ENCODE measurements around the gene EPHB6.

EPHB6 gene

DNA sequence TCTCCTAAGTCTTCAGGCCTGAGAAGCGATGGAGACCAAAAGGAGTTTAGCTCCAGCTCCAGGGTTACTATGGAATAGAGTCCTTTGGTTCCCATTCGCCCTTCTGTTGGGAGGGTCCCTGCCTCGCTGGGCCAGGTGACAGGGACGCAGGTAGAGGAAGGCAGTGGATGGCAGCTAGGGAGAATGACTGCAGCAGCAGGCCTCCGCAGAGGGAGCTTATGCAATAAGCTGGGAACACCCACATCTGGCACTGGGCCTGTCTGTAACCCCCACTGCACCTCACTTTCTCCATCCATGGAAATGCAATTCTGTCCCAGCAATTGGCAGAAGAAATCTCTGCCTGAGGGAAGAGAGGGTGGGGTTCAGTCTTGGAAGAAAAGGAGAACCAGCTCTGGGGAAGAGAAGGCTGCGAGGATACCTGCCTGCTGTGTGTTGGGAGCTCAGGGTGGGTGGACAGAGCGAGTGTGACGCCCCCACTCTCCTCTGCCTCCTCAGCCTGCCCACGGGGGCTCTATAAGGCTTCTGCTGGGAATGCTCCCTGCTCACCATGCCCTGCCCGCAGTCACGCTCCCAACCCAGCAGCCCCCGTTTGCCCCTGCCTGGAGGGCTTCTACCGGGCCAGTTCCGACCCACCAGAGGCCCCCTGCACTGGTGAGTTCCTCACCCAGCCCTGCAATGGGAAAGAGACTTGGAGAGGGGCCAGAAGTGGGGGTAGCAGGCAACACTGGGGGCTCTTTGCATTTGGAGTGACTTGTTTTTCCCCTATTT, 10.3 kb downstream of the EPHB6 start:
- FAIRE-seq, result no peak
- TF ChIP-seq TAF1 (IDR thresholded peaks at IDR 0.05; ENCODE audit: low read depth, low read length) (no peak), POLR2AphosphoS5 (IDR thresholded peaks at IDR 0.05; ENCODE audit: low read depth, low read length) (no peak), POLR2A (IDR thresholded peaks at IDR 0.05; ENCODE audit: low read depth, low read length) (no peak), POU2F2 (IDR thresholded peaks at IDR 0.05; ENCODE audit: low read depth, low read length) (no peak), PAX5 (IDR thresholded peaks at IDR 0.05; ENCODE audit: insufficient read depth, low read length, severe bottlenecking) (no peak), SPI1 (IDR thresholded peaks at IDR 0.05; ENCODE audit: low read depth, low read length) (no peak)

DNA sequence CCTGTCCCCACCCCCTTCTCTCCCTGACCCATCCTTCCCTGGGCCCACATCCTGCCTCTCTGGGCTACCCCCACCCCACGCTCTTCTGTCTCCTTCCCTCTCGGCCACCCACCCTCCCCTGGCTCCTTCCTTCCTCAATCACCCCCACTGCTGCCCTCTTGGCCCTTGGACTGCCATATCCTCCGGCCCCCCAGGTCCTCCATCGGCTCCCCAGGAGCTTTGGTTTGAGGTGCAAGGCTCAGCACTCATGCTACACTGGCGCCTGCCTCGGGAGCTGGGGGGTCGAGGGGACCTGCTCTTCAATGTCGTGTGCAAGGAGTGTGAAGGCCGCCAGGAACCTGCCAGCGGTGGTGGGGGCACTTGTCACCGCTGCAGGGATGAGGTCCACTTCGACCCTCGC, 10.9 kb downstream of the EPHB6 start:
- DNase-seq (ENCODE audit: insufficient read length, low spot score) (no peak), FAIRE-seq (no peak)
- TF ChIP-seq POLR2AphosphoS5 (IDR thresholded peaks at IDR 0.05; ENCODE audit: low read depth, low read length), result no peak
- no peak for TF ChIP-seq PAX5 (IDR thresholded peaks at IDR 0.05; ENCODE audit: insufficient read depth, low read length, severe bottlenecking)
- TF ChIP-seq SPI1 (IDR thresholded peaks at IDR 0.05; ENCODE audit: low read depth, low read length), result no peak
- no peak for TF ChIP-seq TAF1 (IDR thresholded peaks at IDR 0.05; ENCODE audit: low read depth, low read length)

More for the DNA sequence above, 10.3 kb downstream of the EPHB6 start:
- no peak for DNase-seq (ENCODE audit: insufficient read length, low spot score)

DNA sequence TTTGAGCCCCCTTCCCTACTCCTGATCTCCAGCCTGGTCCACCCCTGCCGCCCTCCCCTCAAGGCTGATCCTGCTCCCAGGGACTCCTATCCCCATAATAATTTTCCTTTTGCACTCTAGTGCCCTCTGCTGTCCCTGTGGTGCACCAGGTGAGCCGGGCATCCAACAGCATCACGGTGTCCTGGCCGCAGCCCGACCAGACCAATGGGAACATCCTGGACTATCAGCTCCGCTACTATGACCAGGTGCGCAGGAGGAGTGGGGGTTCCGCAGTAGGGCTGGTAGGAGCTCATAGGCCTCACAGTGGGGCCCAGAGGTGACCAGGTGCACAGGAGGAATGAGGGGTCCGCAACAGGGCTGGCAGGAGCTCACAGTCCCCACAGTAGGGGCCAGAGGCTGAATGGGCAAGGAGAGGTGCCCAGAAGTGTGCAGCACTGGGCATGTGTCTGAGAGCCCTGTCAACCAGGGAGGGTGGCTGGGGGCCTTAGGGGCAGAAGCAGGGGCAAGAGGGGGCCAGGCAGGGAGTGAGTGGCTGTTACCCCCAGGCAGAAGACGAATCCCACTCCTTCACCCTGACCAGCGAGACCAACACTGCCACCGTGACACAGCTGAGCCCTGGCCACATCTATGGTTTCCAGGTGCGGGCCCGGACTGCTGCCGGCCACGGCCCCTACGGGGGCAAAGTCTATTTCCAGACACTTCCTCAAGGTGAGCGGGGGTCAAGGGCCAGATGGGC, 11.7 kb downstream of the EPHB6 start:
- no peak for FAIRE-seq
- no peak for TF ChIP-seq SPI1 (IDR thresholded peaks at IDR 0.05; ENCODE audit: low read depth, low read length)
- TF ChIP-seq POLR2A (IDR thresholded peaks at IDR 0.05; ENCODE audit: low read depth, low read length), result no peak
- TF ChIP-seq POU2F2 (IDR thresholded peaks at IDR 0.05; ENCODE audit: low read depth, low read length), result no peak
- TF ChIP-seq TAF1 (IDR thresholded peaks at IDR 0.05; ENCODE audit: low read depth, low read length), result no peak
- TF ChIP-seq PAX5 (IDR thresholded peaks at IDR 0.05; ENCODE audit: insufficient read depth, low read length, severe bottlenecking), result no peak
- TF ChIP-seq POLR2AphosphoS5 (IDR thresholded peaks at IDR 0.05; ENCODE audit: low read depth, low read length), result no peak
- DNase-seq (ENCODE audit: insufficient read length, low spot score), result no peak

DNA sequence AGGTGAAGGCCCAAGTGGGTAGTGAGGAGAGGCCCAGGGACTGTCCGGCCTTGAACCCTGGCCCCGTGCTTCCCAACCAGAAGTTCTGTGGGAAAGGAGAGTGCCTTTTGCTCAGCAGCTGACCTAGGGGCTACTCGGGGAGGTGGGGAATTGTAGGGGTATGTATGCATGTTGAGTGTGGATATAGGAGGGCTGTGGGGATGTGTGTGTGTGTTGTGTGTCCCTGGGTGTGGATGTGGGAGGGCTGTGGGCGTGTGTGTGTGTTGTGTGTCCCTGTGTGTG, 12.2 kb downstream of the EPHB6 start:
- FAIRE-seq, result no peak
- no peak for DNase-seq (ENCODE audit: insufficient read length, low spot score)
- TF ChIP-seq TAF1 (IDR thresholded peaks at IDR 0.05; ENCODE audit: low read depth, low read length) (no peak), POLR2A (IDR thresholded peaks at IDR 0.05; ENCODE audit: low read depth, low read length) (no peak), SPI1 (IDR thresholded peaks at IDR 0.05; ENCODE audit: low read depth, low read length) (no peak), POU2F2 (IDR thresholded peaks at IDR 0.05; ENCODE audit: low read depth, low read length) (no peak)

- no peak for TF ChIP-seq TAF1 (IDR thresholded peaks at IDR 0.05; ENCODE audit: low read depth, low read length)
- TF ChIP-seq SPI1 (IDR thresholded peaks at IDR 0.05; ENCODE audit: low read depth, low read length), result no peak
- TF ChIP-seq POLR2AphosphoS5 (IDR thresholded peaks at IDR 0.05; ENCODE audit: low read depth, low read length), result no peak
- no peak for TF ChIP-seq POLR2A (IDR thresholded peaks at IDR 0.05; ENCODE audit: low read depth, low read length)
- TF ChIP-seq PAX5 (IDR thresholded peaks at IDR 0.05; ENCODE audit: insufficient read depth, low read length, severe bottlenecking), result no peak
- TF ChIP-seq POU2F2 (IDR thresholded peaks at IDR 0.05; ENCODE audit: low read depth, low read length), result no peak
- FAIRE-seq (no peak), DNase-seq (ENCODE audit: insufficient read length, low spot score) (no peak)
Observed at GRCh38 chr7:142867398-142868187, 12.7 kb downstream of the EPHB6 start.

DNA sequence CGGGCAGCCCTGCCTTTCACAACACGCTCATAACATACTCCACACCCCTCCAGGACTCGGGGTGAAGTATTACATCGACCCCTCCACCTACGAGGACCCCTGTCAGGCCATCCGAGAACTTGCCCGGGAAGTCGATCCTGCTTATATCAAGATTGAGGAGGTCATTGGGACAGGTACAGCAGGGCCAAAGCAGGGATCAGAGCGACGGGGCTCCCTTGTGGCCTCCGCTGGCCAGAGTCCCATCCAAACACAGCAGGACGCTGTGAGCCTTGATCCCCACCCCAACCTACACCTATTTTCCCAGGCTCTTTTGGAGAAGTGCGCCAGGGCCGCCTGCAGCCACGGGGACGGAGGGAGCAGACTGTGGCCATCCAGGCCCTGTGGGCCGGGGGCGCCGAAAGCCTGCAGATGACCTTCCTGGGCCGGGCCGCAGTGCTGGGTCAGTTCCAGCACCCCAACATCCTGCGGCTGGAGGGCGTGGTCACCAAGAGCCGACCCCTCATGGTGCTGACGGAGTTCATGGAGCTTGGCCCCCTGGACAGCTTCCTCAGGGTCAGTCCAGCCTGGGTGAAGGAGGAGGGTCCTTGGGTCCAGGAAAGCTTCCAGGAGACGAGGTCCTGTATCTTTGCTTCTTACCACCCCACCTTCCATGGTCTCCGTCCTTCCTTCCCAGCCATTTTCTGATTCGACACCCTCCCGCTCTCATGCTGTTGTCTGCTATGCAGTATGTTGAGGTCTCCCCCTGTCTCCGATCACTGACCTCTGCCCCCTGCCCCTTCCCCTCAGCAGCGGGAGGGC, 13.5 kb downstream of the EPHB6 start:
- FAIRE-seq, result no peak
- DNase-seq (ENCODE audit: insufficient read length, low spot score), result no peak
- TF ChIP-seq POU2F2 (IDR thresholded peaks at IDR 0.05; ENCODE audit: low read depth, low read length), result no peak
- TF ChIP-seq POLR2A (IDR thresholded peaks at IDR 0.05; ENCODE audit: low read depth, low read length), result no peak
- no peak for TF ChIP-seq TAF1 (IDR thresholded peaks at IDR 0.05; ENCODE audit: low read depth, low read length)
- no peak for TF ChIP-seq SPI1 (IDR thresholded peaks at IDR 0.05; ENCODE audit: low read depth, low read length)

- DNase-seq (ENCODE audit: insufficient read length, low spot score) (no peak), FAIRE-seq (no peak)
- no peak for TF ChIP-seq POLR2A (IDR thresholded peaks at IDR 0.05; ENCODE audit: low read depth, low read length)
- TF ChIP-seq POLR2AphosphoS5 (IDR thresholded peaks at IDR 0.05; ENCODE audit: low read depth, low read length), result no peak
- TF ChIP-seq SPI1 (IDR thresholded peaks at IDR 0.05; ENCODE audit: low read depth, low read length), result no peak
- TF ChIP-seq POU2F2 (IDR thresholded peaks at IDR 0.05; ENCODE audit: low read depth, low read length), result no peak
- TF ChIP-seq PAX5 (IDR thresholded peaks at IDR 0.05; ENCODE audit: insufficient read depth, low read length, severe bottlenecking), result no peak
- TF ChIP-seq TAF1 (IDR thresholded peaks at IDR 0.05; ENCODE audit: low read depth, low read length), result no peak
Observed at GRCh38 chr7:142868986-142869415, 14.1 kb downstream of the EPHB6 start.

GRCh38 chr7:142869434-142869833, 14.6 kb downstream of the EPHB6 start:
- no peak for TF ChIP-seq POLR2AphosphoS5 (IDR thresholded peaks at IDR 0.05; ENCODE audit: low read depth, low read length)
- no peak for FAIRE-seq
- DNase-seq (ENCODE audit: insufficient read length, low spot score), result no peak

DNA sequence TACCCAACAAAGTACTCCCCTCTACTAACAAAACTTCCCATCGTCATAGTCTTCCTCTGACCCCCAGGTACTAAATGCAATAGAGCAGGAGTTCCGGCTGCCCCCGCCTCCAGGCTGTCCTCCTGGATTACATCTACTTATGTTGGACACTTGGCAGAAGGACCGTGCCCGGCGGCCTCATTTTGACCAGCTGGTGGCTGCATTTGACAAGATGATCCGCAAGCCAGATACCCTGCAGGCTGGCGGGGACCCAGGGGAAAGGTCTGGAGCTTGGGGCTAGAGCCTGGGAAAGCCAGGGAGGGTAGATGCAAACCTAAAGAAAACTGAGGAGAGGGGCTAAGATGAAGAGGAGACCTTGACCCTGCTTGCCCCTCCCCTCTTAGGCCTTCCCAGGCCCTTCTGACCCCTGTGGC, 15.3 kb downstream of the EPHB6 start:
- DNase-seq (ENCODE audit: insufficient read length, low spot score) (no peak), FAIRE-seq (no peak)
- no peak for TF ChIP-seq TAF1 (IDR thresholded peaks at IDR 0.05; ENCODE audit: low read depth, low read length)
- TF ChIP-seq SPI1 (IDR thresholded peaks at IDR 0.05; ENCODE audit: low read depth, low read length), result no peak
- no peak for TF ChIP-seq PAX5 (IDR thresholded peaks at IDR 0.05; ENCODE audit: insufficient read depth, low read length, severe bottlenecking)
- TF ChIP-seq POU2F2 (IDR thresholded peaks at IDR 0.05; ENCODE audit: low read depth, low read length), result no peak

All from GM12891 (cell line).